Sigmoid colon (tissue), 4 donors: Measurements from ENCODE around the gene FLNA.

Source experiments
- EP300 ChIP-seq, 4 donors: sonication (generic); formaldehyde crosslinking; IDR thresholded peaks; one replicate each; pipeline ENCODE4 v1.6.1; 2017; ENCODE audit warnings: antibody characterized with exemption in 4 of 4
- POLR2A ChIP-seq, 2 donors: fragments of 450-650 bp; IDR thresholded peaks; one replicate each; pipeline ENCODE4 v1.6.1; 2016; ENCODE audit warnings: antibody characterized with exemption in 2 of 2, mild to moderate bottlenecking in 2 of 2, moderate library complexity in 2 of 2
- POLR2AphosphoS5 ChIP-seq, 4 donors: sonication (generic); formaldehyde crosslinking; IDR thresholded peaks; one replicate each; pipeline ENCODE4 v1.6.1; 2017; ENCODE audit warnings: antibody characterized with exemption in 4 of 4
- TF ChIP-seq, protein P1 (sequence below), 4 experiments: fragments of 450-650 bp in 3 of 4; fragments of 200-600 bp in 1 of 4; IDR thresholded peaks; one replicate each; pipeline ENCODE4 v1.5.1; 2016 to 2019; ENCODE audit warnings: antibody characterized with exemption in 4 of 4, mild to moderate bottlenecking in 3 of 4, moderate library complexity in 2 of 4

DNA sequence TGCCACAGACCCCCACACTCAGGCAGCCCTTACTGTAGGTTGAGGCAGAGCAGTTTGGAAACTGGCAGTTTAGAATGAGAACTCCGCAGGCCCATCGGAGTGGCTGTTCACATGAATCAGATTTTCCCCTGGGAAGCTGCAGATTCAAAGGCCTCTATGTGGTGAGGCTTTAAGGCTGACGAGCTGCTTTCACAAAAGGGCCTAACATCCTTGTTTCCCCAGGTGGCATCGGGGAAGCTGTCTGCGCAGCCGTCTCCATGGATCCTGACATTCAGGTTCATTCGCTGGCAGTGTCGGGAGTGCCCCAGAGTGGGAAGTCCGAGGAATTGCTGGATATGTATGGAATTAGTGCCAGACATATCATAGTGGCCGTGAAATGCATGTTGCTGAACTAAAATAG, 45.1 kb downstream of the FLNA start:
- TF ChIP-seq, protein P1, sequence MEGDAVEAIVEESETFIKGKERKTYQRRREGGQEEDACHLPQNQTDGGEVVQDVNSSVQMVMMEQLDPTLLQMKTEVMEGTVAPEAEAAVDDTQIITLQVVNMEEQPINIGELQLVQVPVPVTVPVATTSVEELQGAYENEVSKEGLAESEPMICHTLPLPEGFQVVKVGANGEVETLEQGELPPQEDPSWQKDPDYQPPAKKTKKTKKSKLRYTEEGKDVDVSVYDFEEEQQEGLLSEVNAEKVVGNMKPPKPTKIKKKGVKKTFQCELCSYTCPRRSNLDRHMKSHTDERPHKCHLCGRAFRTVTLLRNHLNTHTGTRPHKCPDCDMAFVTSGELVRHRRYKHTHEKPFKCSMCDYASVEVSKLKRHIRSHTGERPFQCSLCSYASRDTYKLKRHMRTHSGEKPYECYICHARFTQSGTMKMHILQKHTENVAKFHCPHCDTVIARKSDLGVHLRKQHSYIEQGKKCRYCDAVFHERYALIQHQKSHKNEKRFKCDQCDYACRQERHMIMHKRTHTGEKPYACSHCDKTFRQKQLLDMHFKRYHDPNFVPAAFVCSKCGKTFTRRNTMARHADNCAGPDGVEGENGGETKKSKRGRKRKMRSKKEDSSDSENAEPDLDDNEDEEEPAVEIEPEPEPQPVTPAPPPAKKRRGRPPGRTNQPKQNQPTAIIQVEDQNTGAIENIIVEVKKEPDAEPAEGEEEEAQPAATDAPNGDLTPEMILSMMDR (IDR thresholded peaks at IDR 0.05) = no peak
- no peak for TF ChIP-seq EP300 (IDR thresholded peaks at IDR 0.05)
- TF ChIP-seq POLR2A (IDR thresholded peaks at IDR 0.05) = no peak
- no peak for TF ChIP-seq POLR2AphosphoS5 (IDR thresholded peaks at IDR 0.05)
